Measurements from ENCODE around the gene SLC16A6. TPM values are rescaled to one million over a fixed set of nuclear protein-coding genes. Genes with fewer than 3 reads are reported as not detected.
"Not testable (repeated sequence)": the region's sequence is repeated elsewhere in the genome, so short reads cannot be mapped to it uniquely, and the experiment has no call there.

The SLC16A6 gene
- total RNA-seq, 2 donors from 2014 or later: 0.64 to 5.5 TPM

DNA sequence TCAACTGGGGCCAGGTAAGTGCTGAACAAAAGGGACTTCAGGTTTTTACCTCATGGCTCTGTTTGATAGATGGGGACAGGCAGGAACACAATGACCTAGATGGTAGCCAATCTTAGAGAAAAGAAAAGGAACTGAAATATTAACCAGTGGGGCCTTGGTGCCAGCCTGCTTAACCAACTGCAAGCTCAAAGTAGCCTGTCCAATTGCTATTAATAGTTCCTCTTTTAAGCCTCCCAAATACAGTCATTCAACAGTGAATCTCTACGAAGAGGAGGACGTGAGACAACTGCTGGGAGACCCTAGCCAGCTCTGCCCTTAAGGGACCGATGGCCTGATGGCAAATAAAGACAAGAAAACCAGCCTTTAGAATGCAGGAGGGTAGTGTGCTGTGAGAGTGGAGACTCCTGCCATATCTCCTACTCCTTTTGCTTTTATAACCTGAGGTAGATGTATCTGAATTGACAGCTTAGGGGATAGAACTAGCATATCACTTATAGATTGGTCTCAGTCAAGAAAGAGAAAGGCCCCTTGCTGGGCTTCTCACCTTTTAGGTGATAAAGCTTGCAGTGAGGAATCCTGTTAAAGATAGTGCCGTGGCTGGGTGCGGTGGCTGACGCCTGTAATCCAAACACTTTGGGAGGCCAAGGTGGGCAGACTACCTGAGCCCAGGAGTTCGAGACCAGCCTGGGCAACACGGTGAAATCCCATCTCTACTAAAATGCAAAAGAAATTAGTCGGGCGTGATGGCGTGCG is 28.7 kb upstream of the SLC16A6 start:
- no peak overlapping the region for H3K27ac Mint-ChIP-seq
- no peak overlapping the region for H3K4me3 Mint-ChIP-seq

DNA sequence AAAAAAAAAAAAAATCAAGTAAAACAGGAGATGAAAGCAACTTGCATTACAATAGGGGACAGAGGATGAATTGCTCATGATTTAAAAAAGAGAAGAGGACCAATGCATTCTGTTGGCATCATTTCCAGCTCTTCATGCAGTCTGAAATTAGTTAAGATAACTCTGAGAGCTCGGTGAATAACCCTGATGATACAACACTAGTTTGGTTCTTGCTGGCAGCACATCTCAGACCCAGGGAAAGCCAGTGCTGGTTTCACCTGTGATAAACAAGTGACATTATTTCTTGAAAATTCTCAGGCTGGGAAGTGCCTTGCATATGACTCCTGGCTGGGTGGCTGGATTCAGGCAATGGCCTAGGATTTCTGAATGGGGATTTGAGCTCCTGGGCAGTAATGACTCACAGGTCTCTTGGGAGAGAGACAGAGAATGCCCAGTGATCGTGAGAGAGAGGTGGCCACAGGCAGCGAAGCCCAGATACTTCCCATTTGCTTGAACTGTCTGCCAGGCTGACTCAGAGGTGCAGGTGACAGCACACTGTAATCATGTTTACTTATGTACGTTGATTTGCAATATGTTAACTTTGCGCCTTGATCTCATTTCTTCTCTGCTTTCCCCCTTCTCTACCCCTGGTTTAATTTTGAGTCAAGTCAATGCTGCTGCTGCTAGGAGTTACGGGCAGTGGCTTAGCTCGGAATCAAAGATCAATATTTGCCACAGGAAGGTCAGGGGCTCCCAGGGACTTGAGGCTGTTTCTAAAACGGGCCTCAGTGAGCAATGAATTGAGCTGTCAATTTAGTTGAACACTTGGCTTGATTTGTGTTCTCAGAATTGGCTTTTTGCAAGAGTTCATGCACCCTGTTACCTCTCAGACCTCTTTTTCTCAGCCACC is 27.4 kb upstream of the SLC16A6 start:
- Mint-ChIP-seq H3K27me3 (no peaks in the 10 kb centered on the region), H3K4me3 (no peak overlapping the region), H3K36me3 (ENCODE audit: low read depth) (no peaks in the 10 kb centered on the region), H3K9me3 (no peaks in the 10 kb centered on the region), H3K4me1 (peaks cover 16% of the 10 kb centered on the region), H3K27ac (no peak overlapping the region)
- peak; percentile 37 for ATAC-seq (replicated peaks)

More for the DNA sequence above, 28.7 kb upstream of the SLC16A6 start:
- Mint-ChIP-seq H3K36me3 (ENCODE audit: low read depth) (no peaks in the 10 kb centered on the region), H3K4me1 (peaks cover 16% of the 10 kb centered on the region), H3K27me3 (no peaks in the 10 kb centered on the region), H3K9me3 (no peaks in the 10 kb centered on the region)
- ATAC-seq (replicated peaks): no peak

DNA sequence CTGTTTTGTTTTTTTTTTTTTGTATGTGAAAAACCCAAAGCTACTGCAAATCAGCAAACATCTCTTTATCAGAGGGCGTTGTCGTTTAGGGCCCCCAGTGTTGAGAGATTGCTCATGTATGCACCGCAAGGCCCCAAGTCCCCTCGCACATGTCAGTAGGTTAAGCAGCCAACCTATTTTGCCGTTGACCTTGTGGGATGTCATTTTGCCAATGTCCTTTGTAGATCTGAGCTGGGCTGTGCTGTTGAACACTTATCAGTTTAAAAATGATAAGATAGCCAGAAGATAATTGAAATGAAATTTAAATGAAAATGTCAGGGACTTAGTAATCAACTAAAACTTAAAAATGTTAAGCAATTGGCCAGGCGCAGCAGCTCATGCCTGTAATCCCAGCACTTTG is 26.5 kb upstream of the SLC16A6 start:
- Mint-ChIP-seq H3K9me3 (no peaks in the 10 kb centered on the region), H3K4me3 (no peak overlapping the region), H3K4me1 (peaks cover 19% of the 10 kb centered on the region), H3K36me3 (ENCODE audit: low read depth) (no peaks in the 10 kb centered on the region), H3K27ac (no peak overlapping the region), H3K27me3 (no peaks in the 10 kb centered on the region)
- ATAC-seq (replicated peaks): no peak

- Mint-ChIP-seq H3K4me3 (no peak overlapping the region), H3K27me3 (no peaks in the 10 kb centered on the region), H3K27ac (no peak overlapping the region), H3K4me1 (peaks cover 28% of the 10 kb centered on the region), H3K9me3 (no peaks in the 10 kb centered on the region), H3K36me3 (ENCODE audit: low read depth) (no peaks in the 10 kb centered on the region)
- ATAC-seq (replicated peaks): no peak
Measured at GRCh38 chr17:68315930-68316329, 25.0 kb upstream of the SLC16A6 start.

GRCh38 chr17:68314916-68315535 is 24.1 kb upstream of the SLC16A6 start:
- H3K36me3 Mint-ChIP-seq (ENCODE audit: low read depth): no peaks in the 10 kb centered on the region
- no peaks in the 10 kb centered on the region for H3K9me3 Mint-ChIP-seq
- H3K4me1 Mint-ChIP-seq: peaks cover 36% of the 10 kb centered on the region
- H3K27me3 Mint-ChIP-seq: no peaks in the 10 kb centered on the region
- peak overlapping the region; percentile 9 for H3K4me3 Mint-ChIP-seq
- H3K27ac Mint-ChIP-seq: no peak overlapping the region
- no peak for ATAC-seq (replicated peaks)

DNA sequence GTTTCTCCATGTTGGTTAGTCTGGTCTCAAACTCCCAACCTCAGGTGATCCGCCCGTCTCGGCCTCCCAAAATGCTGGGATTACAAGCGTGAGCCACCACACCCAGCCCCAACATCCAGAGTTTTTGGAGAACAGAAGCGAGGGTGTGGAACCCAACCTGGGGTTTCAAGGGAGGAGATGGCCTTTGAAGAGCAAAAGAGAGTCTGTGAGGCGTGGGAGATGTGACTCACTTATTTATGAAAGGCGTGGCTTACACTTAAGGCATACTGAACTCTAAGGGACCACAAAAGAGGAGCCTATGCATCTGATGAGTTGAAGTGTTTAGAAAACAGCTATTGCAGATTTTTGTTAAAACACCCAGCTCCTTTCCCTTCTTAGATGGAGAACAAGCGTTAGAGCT is 19.2 kb upstream of the SLC16A6 start:
- ATAC-seq (replicated peaks): peak; percentile 78
- Mint-ChIP-seq H3K9me3 (no peaks in the 10 kb centered on the region), H3K27ac (no peak overlapping the region), H3K36me3 (ENCODE audit: low read depth) (no peaks in the 10 kb centered on the region), H3K4me3 (no peak overlapping the region), H3K4me1 (peaks cover 23% of the 10 kb centered on the region), H3K27me3 (no peaks in the 10 kb centered on the region)

DNA sequence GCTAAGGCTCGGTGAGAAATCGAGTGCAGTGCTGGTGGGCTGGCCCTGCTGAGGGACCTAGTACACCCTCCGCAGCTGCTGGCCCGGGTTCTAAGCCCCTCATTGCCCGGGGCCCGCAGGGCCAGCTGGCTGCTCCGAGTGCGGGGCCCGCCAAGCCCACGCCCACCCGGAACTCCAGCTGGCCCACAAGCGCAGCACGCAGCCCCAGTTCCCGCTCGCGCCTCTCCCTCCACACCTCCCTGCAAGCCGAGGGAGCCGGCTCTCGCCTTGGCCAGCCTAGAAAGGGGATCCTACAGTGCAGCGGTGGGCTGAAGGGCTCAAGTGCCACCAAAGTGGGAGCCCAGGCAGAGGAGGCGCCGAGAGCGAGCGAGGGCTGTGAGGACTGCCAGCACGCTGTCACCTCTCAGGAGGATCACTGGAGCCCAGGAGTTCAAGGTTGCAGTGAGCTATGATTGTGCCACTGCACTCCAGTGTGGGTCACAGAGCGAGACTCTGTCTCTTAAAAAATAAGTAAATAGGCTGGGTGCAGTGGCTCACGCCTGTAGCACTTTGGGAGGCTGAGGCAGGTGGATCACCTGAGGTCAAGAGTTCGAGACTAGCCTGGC is 18.2 kb upstream of the SLC16A6 start:
- ATAC-seq (replicated peaks); H3K36me3 Mint-ChIP-seq (ENCODE audit: low read depth); H3K9me3 Mint-ChIP-seq; H3K27ac Mint-ChIP-seq; H3K4me3 Mint-ChIP-seq; H3K27me3 Mint-ChIP-seq: not testable (repeated sequence)
- peaks cover 19% of the 10 kb centered on the region for H3K4me1 Mint-ChIP-seq

DNA sequence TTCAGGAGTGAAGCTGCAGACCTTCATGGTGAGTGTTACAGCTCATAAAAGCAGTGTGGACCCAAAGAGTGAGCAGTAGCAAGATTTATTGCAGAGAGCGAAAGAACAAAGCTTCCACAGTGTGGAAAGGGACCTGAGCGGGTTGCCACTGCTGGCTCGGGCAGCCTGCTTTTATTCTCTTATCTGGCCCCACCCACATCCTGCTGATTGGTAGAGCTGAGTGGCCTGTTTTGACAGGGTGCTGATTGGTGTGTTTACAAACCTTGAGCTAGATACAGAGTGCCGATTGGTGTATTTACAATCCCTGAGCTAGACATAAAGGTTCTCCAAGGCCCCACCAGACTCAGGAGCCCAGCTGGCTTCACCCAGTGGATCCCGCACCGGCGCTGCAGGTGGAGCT is 17.6 kb upstream of the SLC16A6 start:
- H3K27ac Mint-ChIP-seq: peak overlapping the region; percentile 20
- peaks cover 19% of the 10 kb centered on the region for H3K4me1 Mint-ChIP-seq
- not testable (repeated sequence) for H3K27me3 Mint-ChIP-seq; ATAC-seq (replicated peaks); H3K4me3 Mint-ChIP-seq; H3K9me3 Mint-ChIP-seq; H3K36me3 Mint-ChIP-seq (ENCODE audit: low read depth)

- ATAC-seq (replicated peaks): no peak
- H3K9me3 Mint-ChIP-seq: no peaks in the 10 kb centered on the region
- peaks cover 19% of the 10 kb centered on the region for H3K4me1 Mint-ChIP-seq
- no peak overlapping the region for H3K27ac Mint-ChIP-seq
- H3K27me3 Mint-ChIP-seq: no peaks in the 10 kb centered on the region
- no peaks in the 10 kb centered on the region for H3K36me3 Mint-ChIP-seq (ENCODE audit: low read depth)
- H3K4me3 Mint-ChIP-seq: no peak overlapping the region
Measured at GRCh38 chr17:68307443-68307842, 16.5 kb upstream of the SLC16A6 start.

GRCh38 chr17:68306819-68307218 is 15.9 kb upstream of the SLC16A6 start:
- Mint-ChIP-seq H3K27me3 (no peaks in the 10 kb centered on the region), H3K4me1 (peaks cover 16% of the 10 kb centered on the region), H3K36me3 (ENCODE audit: low read depth) (no peaks in the 10 kb centered on the region), H3K27ac (no peak overlapping the region), H3K9me3 (no peaks in the 10 kb centered on the region), H3K4me3 (no peak overlapping the region)
- ATAC-seq (replicated peaks): no peak

- Mint-ChIP-seq H3K9me3 (no peaks in the 10 kb centered on the region), H3K4me1 (peaks cover 3% of the 10 kb centered on the region), H3K27me3 (no peaks in the 10 kb centered on the region), H3K36me3 (ENCODE audit: low read depth) (no peaks in the 10 kb centered on the region), H3K4me3 (no peak overlapping the region), H3K27ac (no peak overlapping the region)
- no peak for ATAC-seq (replicated peaks)
Measured at GRCh38 chr17:68305142-68305541, 14.2 kb upstream of the SLC16A6 start.

DNA sequence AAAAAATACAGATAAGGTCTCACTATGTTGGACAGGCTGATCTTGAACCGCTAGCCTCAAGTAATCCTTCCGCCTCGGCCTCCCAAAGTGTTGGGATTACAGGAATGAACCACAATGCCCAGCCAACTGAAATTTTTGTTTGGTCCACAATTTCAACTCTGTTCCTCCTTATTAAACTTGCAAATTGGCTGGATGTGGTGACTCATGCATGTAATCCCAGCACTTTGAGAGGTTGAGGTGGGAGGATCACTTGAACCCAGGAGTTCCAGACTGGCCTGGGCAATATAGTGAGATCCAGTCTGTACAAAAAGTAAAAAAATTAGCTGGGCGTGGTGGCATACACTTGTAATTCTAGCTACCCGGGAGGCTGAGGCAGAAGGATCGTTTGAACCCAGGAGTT is 13.8 kb upstream of the SLC16A6 start:
- ATAC-seq (replicated peaks): no peak
- H3K4me1 Mint-ChIP-seq: peaks cover 3% of the 10 kb centered on the region

DNA sequence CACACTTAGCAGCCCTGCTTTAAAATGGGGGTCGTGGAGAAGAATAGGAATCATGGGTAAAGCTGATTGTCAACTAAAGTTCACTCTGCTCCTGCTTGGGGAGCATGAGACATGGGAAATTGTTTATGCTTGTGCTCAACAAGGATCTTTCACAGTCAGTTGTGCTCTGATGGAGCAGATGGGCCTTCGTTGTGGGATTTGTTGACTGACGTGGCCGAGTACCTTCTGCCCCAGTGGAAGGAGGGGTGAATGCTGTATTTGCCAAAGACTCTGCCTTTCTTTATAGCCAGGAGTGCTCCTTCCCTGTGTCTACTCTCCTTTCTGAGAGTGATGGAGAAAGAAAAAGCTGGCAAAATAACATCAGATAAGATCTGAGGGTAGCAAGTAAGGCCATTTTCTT is 11.7 kb upstream of the SLC16A6 start:
- no peaks in the 10 kb centered on the region for H3K9me3 Mint-ChIP-seq
- H3K27me3 Mint-ChIP-seq: no peaks in the 10 kb centered on the region
- H3K4me1 Mint-ChIP-seq: peaks cover 3% of the 10 kb centered on the region
- no peak overlapping the region for H3K27ac Mint-ChIP-seq
- no peak overlapping the region for H3K4me3 Mint-ChIP-seq
- no peak for ATAC-seq (replicated peaks)
- no peaks in the 10 kb centered on the region for H3K36me3 Mint-ChIP-seq (ENCODE audit: low read depth)

More for the DNA sequence above, 13.8 kb upstream of the SLC16A6 start:
- Mint-ChIP-seq H3K36me3 (ENCODE audit: low read depth) (no peaks in the 10 kb centered on the region), H3K27me3 (no peaks in the 10 kb centered on the region), H3K4me3 (no peak overlapping the region), H3K9me3 (no peaks in the 10 kb centered on the region), H3K27ac (no peak overlapping the region)

DNA sequence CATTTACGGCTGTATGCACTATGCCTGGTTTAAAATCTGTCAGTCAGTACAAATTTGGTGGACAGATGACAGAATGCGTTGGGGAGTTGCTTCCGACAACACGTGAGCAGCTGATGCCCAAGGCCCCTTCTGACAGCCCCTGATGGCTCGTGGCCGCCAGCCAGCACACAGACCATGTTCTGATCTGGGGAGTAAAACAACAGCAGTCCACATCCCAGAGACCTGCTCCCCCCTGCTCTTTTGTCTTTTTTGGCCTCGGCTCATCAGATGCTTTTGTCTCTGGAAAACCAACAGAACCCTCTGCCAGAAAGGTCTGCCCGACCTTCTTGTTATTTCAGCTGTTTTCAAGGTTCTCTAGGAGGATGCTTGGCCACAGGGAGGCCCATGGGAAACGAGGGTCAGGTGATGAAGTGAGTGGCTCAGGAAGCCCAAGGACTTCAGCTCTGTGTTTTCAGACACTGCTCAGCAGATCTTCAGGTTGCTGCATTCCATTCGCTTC is 11.2 kb upstream of the SLC16A6 start:
- Mint-ChIP-seq H3K27ac (no peak overlapping the region), H3K4me1 (peaks cover 6% of the 10 kb centered on the region), H3K9me3 (no peaks in the 10 kb centered on the region), H3K4me3 (no peak overlapping the region), H3K27me3 (no peaks in the 10 kb centered on the region), H3K36me3 (ENCODE audit: low read depth) (no peaks in the 10 kb centered on the region)
- no peak for ATAC-seq (replicated peaks)
